Effector memory CD8-positive, alpha-beta T cell (primary cell): ENCODE results near the gene ISCU.

Experiments
- ATAC-seq: fragments of 150-1000 bp; cut with Tn5 transposase; replicated peaks from 2 replicates; pipeline ENCODE4 v1.10.0; 2021; ENCODE audit warnings: mild to moderate bottlenecking, moderate library complexity
- DNase-seq, 3 experiments: peaks; one replicate each; pipeline ENCODE4 v3.0.0; 2021
- H3K27ac Mint-ChIP-seq, 2 donors: one replicate each; pipeline ENCODE4 v1.8.0; 2022; ENCODE audit warnings: mild to moderate bottlenecking in 2 of 2, mixed read lengths in 2 of 2, moderate library complexity in 2 of 2
- H3K27me3 Mint-ChIP-seq, 2 donors: one replicate each; pipeline ENCODE4 v1.8.0; 2022; ENCODE audit warnings: mixed read lengths in 2 of 2
- H3K36me3 Mint-ChIP-seq: one replicate; pipeline ENCODE4 v1.8.0; 2022; ENCODE audit warnings: mild to moderate bottlenecking, moderate library complexity, mixed read lengths; ENCODE audit not compliant: insufficient read depth
- H3K4me1 Mint-ChIP-seq, 2 donors: one replicate each; pipeline ENCODE4 v1.8.0; 2022; ENCODE audit warnings: low read depth in 2 of 2, mixed read lengths in 2 of 2
- H3K4me3 Mint-ChIP-seq, 2 donors: one replicate each; pipeline ENCODE4 v1.8.0; 2022; ENCODE audit warnings: mild to moderate bottlenecking in 2 of 2, mixed read lengths in 2 of 2, moderate library complexity in 2 of 2
- H3K9me3 Mint-ChIP-seq, 2 donors: one replicate each; pipeline ENCODE4 v1.8.0; 2022; ENCODE audit warnings: mixed read lengths in 2 of 2

ISCU gene

DNA sequence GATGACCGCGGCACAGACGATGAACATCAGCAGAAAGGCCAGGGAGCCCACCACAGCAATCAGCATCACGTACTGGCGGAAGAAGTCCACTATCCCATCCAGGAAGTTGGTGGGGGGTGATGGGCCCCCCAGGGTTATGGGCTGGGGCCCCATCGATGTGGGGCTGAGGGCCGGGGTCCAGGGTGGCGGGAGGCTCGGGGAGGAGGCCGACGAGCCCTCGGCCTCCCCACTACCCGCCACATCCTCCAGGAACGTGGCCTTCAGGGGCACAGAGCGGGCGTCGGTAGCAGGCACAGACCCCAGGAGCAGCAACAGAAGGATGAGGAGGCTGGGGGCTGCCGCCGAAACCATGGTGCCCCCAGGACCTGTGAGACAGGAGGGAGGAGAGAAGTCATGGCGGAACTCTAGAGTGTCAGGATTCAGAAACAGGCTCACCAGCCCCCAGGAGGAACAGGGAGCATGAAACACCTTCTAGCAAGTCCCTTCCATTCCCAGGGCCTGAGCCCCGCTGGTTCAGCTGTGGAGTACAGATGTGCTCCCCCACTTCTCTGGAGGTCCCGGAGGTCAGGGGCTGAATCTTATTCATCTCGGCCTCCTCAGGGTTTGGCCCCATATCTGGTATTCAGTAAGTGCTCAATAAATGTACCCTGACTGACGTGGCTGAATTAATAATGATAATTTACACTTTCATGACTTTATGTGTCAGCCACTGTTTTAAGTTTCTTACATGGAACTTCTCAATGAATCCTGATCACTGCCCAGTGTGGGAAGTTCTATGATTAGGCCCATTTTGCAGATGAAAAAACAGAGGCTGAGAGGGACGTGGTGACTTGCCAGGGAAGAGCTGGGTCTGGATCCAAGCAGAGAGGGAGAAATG is 29.9 kb downstream of the ISCU start:
- ATAC-seq (no peak), DNase-seq (no peak)
- no peaks in the 10 kb centered on the region for H3K4me1 Mint-ChIP-seq
- no peak overlapping the region for H3K27ac Mint-ChIP-seq
- no peaks in the 10 kb centered on the region for H3K36me3 Mint-ChIP-seq
- H3K9me3 Mint-ChIP-seq = no peaks in the 10 kb centered on the region
- H3K4me3 Mint-ChIP-seq = no peak overlapping the region
- peaks cover 0 to 10% of the 10 kb centered on the region in 2 donors for H3K27me3 Mint-ChIP-seq

DNA sequence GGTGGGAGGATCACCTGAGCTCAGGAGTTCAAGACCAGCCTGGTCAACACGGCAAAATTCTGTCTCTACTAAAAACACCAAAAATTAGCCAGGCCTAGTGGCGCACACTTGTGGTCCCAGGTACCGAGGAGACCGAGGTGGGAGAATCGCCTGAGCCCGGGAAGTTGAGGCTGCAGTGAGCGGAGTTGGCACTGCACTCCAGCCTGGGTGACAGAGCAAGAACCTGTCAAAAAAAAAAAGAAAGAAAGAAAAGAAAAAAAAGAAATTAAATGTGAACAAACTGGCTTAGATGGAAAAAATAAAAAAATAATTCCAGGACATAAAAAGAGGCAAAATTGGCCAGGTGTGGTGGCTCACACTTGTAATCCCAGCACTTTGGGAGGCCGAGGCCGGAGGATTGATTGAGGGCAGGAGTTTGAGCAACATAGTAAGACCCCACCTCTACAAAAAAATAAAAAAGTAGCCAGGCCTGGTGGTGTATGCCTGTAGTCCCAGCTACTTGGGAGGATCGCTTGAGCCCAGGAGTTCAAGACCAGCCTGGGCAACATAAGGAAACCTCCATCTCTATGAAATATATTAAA is 32.0 kb downstream of the ISCU start:
- ATAC-seq = no peak

DNA sequence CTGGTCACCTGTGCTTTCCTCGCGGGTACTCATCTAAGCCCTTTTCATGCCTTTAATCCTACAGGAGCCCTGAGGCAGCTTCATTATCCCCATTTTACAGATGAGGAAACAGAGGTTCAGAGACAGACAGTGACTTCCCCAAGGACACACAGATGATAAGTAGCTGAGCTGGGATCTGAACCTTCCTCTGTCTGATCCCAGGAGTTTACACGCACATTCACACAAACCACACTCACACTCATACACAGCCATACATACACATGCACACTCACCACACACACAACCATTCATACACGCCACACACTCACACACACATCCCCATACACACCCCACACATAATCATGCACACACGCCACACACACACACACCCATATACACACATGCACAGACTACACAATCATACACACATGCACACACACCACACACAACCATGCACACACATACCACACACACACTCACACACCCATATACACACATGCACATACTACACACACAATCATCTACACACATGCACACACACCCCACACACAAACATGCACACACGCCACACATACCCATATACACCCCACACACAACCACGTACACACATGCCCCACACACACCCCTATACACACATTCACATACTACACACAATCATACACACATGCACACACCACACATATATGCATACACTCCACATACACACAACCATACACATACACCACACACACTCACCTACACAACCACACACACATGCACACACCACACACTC is 32.7 kb downstream of the ISCU start:
- H3K27ac Mint-ChIP-seq = no peak overlapping the region
- ATAC-seq (no peak), DNase-seq (no peak)
- no peak overlapping the region for H3K4me3 Mint-ChIP-seq
- no peaks in the 10 kb centered on the region for H3K4me1 Mint-ChIP-seq
- H3K36me3 Mint-ChIP-seq = peaks cover 2% of the 10 kb centered on the region
- no peaks in the 10 kb centered on the region for H3K9me3 Mint-ChIP-seq
- no peaks in the 10 kb centered on the region for H3K27me3 Mint-ChIP-seq

More for the DNA sequence above, 32.0 kb downstream of the ISCU start:
- H3K27me3 Mint-ChIP-seq = no peaks in the 10 kb centered on the region
- no peaks in the 10 kb centered on the region for H3K36me3 Mint-ChIP-seq
- H3K4me1 Mint-ChIP-seq = no peaks in the 10 kb centered on the region
- peak overlapping the region in 1 of 2 donors; percentile 15 for H3K27ac Mint-ChIP-seq
- H3K9me3 Mint-ChIP-seq = no peaks in the 10 kb centered on the region
- no peak overlapping the region for H3K4me3 Mint-ChIP-seq
- DNase-seq = no peak

DNA sequence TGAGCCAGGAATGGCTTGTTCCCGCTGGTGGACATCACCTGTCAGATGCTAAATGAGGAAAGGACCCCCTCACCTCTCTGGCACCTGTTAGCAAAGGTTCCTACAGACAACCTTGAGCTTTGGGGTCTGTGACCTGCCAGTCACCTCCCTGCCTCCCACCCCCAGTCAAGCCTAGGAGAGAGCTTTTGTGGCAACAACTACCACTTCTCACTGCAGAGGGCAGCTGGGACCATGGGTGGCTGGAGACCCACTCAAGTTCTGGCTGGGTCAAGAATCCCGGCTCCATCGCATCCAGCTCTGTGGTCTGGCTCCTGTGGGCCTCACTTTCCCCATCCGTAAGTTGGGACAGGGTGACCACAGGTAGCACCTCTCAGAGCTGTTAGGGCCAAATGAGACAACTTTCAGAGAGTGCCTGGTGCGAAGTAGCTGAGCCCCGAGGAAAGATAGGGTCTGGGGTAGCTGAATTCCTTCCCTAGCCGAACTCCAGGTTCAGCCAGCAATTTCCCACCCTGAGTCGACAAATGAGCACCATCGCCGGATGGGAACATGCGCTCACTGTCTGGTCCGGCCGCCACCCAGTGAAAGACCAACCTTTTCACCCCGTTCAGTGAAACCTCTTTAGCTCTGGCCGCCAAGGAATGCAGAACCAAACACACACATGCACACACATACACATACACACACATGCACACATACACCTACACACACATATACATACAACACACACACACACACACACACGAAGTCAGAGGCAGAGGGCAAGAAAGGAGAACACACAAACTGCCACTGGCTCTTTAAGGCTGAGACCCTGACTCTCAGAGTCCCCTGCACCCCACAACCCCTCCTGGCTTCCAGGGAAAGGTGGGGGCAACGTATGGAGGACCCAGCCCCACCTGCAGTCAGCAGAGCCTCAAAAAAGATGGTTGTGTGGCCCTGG is 33.6 kb downstream of the ISCU start:
- no peaks in the 10 kb centered on the region for H3K9me3 Mint-ChIP-seq
- no peak for ATAC-seq

DNA sequence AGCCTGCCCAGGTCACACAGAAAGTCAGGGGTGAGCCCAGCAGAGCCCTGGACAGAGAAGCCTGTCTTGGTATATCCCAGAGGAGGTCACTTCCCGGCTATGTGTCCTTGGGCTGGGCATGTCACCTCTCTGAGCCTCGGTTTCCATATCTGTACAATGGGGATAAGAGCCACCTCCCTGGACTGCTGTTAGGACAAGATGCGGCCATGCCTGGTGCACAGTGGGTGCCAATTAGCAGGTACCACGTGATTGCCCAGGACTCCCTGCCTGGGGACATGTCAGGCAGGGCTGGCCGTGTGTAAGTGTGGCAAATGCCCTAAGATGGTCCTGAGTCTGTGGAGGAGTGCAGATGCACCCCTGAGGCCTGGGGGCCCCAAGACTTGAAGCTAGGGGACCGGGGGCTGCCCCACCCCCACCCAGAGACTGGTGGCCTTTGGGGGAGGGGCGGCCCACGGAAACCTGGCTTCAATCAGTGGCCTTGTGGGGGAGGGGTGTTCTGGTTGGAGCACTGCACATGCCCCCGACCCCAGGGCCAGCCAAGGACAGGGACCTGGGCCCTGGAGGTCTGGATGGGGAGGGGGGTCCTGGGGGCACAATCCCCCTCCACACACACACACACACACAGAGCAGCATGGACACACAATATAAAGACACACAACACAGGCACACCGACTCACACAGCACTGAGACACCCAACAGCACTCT is 34.6 kb downstream of the ISCU start:
- Mint-ChIP-seq H3K27me3 (no peaks in the 10 kb centered on the region), H3K4me1 (no peaks in the 10 kb centered on the region), H3K9me3 (no peaks in the 10 kb centered on the region), H3K36me3 (peaks cover 2% of the 10 kb centered on the region), H3K27ac (no peak overlapping the region), H3K4me3 (no peak overlapping the region)
- ATAC-seq (no peak), DNase-seq (no peak)

More for the DNA sequence above, 33.6 kb downstream of the ISCU start:
- no peaks in the 10 kb centered on the region for H3K27me3 Mint-ChIP-seq
- peaks cover 2% of the 10 kb centered on the region for H3K36me3 Mint-ChIP-seq
- no peak overlapping the region for H3K4me3 Mint-ChIP-seq
- no peaks in the 10 kb centered on the region for H3K4me1 Mint-ChIP-seq
- no peak for DNase-seq
- no peak overlapping the region for H3K27ac Mint-ChIP-seq

DNA sequence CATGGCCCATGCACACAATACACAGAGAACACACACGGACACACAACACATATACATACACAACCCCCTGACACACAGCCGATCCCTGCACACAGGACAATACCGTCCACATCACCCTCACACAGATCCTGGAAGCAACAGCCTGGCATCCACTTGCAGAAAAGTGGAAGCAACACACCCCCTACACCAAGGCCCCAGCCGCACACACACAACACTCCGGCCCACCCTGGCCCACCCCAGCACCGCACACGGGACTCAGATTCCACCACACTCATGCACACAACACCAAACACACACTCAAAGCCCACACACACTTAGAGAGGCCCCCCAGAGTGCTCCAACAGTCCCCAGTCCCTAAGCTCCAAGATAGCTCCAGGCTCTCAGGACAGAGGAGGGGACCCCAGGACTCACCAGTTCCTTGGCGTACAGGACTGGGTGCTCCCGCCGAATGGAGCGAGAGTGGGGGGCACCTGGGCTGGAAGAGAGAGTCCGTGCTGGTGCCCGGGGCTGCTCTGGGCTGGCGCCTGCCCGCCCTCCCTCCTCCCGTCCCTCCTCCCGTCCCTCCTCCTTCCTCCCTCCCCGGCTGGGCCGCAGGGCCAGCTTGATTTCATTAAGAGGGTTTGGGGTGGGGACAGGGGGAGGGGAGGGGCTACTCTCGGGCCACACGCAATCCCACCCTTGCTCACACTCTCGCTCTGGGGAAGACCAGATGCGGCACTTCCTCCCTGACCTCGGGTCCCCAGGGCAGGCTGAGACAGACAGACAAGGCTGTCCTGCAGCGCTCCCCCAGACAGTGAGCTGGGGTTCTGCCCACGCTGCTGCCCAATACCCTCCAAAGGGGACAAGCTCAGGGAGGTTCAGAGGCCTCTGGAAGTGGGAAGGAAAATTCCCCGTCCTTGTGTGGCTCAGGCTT is 35.4 kb downstream of the ISCU start, which contains the start of gene TMEM119:
TSS of gene TMEM119 (minus strand) at position 526 of the 913 bp plus-strand sequence. CDS start 5,701 bp downstream, outside the sequence.
- H3K27ac Mint-ChIP-seq = no peak within 1 kb of the TSS
- DNase-seq (no peak), ATAC-seq (no peak)
- no peak within 1 kb of the TSS for H3K4me3 Mint-ChIP-seq
- no peaks in the 10 kb centered on the region for H3K4me1 Mint-ChIP-seq
- peaks cover 2% of the 10 kb centered on the region for H3K36me3 Mint-ChIP-seq
- no peaks in the 10 kb centered on the region for H3K9me3 Mint-ChIP-seq
- H3K27me3 Mint-ChIP-seq = no peaks in the 10 kb centered on the region

DNA sequence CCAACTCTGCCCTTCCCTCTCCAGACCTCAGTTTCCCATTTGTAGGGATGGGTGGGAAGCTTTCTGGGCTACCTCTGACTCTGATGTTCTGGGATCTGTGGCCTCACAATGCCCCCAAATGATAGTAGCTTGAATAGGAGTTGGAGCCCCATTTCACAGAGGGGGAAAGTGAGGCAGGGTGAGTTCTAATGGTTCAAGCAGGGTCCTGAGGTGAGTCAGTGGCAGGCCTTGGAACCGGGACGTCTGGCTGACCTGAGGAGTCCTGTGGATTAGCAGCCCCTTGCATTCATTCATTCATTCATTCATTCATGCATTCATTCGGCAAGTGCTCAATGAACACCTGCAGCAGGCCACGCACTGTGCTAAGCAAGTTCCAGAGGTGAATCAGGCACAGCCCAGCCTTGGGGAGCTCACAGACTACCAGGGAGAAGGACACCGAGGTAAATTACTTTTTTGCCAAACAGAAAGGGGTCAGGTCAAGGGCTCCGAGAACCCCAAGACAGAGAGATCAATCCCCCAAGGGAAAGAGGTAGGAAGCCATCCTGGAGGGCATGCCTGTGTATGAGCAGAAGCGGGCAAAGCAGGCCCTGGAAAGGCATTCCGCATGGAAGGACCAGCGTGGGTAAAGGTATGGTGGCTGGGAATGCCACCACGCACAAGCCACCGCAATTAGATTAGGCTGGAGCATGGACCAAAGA is 36.3 kb downstream of the ISCU start:
- Mint-ChIP-seq H3K4me1 (no peaks in the 10 kb centered on the region), H3K9me3 (no peaks in the 10 kb centered on the region), H3K27me3 (no peaks in the 10 kb centered on the region), H3K36me3 (peaks cover 2% of the 10 kb centered on the region), H3K4me3 (no peak overlapping the region), H3K27ac (no peak overlapping the region)
- ATAC-seq (no peak), DNase-seq (no peak)

DNA sequence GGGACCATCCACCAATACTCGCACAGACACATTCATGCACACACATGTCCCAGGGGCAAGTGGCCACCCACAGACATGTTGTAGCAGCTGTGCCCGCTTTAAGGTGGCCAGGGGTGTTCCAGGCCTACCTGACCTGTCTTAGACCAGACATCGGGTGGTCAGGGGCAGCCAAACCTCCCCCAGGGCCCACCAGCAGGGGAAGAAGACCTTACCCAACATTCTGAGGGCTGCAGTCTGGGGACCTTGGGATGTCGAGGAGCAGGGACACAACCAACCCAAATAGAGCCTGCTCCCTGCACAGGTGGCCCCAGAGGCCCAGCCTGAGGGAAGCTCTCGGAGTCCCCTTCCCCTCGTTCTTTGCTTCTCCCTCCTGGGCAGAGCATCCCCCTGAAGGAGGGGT is 37.1 kb downstream of the ISCU start:
- ATAC-seq (no peak), DNase-seq (no peak)
- Mint-ChIP-seq H3K27ac (no peak overlapping the region), H3K4me3 (no peak overlapping the region), H3K4me1 (no peaks in the 10 kb centered on the region), H3K27me3 (no peaks in the 10 kb centered on the region), H3K36me3 (peaks cover 8% of the 10 kb centered on the region), H3K9me3 (no peaks in the 10 kb centered on the region)

DNA sequence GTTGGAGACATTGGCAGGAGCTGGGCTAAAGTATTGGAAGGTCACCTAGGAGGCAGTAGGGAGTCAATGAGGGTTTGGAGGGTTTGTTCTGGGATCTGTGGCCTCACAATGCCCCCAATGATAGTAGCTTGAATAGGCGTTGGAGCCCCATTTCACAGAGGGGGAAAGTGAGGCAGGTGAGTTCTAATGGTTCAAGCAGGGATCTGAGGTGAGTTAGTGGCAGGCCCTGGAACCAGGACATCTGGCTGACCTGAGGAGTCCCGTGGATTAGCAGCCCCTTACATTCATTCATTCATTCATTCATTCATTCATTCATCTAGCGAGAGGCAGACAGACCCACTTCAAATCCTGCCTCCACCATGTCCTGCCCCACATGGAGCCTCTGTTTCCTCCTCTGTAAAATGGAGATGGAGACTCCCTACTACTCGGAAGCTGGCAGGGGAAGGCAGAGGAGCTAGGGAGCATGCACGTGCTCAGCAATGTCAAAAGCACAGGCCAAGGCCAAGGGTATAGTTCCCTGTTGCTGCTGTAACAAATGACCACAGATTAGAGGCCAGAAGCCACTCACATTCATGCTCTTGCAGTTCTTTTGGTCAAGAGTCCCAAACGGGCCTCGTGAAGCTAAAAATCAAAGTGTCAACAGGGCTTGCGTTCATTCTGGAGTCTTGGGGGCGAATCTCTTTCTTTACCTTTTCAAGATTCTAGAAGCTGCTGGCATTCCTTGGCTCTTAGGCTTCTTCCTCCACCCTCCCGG is 37.7 kb downstream of the ISCU start:
- Mint-ChIP-seq H3K36me3 (peaks cover 9% of the 10 kb centered on the region), H3K4me3 (no peak overlapping the region), H3K27ac (no peak overlapping the region), H3K9me3 (no peaks in the 10 kb centered on the region), H3K27me3 (no peaks in the 10 kb centered on the region), H3K4me1 (no peaks in the 10 kb centered on the region)
- DNase-seq (no peak), ATAC-seq (no peak)

DNA sequence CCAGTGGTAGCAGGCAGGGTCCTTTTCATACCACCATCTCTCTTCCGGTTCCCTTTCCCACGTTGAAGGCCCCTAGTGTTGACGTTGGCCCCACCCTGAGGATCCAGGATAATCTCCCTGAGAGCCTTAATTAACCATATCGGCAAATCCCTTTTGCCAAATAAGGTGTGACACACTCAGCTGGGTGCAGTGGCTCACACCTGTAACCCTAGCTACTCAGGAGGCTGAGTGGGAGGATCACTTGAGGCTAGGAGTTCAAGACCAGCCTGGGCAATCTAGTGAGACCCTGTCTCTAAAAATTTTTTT is 38.3 kb downstream of the ISCU start:
- DNase-seq (no peak), ATAC-seq (no peak)
- Mint-ChIP-seq H3K9me3 (no peaks in the 10 kb centered on the region), H3K27ac (no peak overlapping the region), H3K27me3 (no peaks in the 10 kb centered on the region), H3K4me1 (no peaks in the 10 kb centered on the region), H3K4me3 (no peak overlapping the region), H3K36me3 (peaks cover 11% of the 10 kb centered on the region)

DNA sequence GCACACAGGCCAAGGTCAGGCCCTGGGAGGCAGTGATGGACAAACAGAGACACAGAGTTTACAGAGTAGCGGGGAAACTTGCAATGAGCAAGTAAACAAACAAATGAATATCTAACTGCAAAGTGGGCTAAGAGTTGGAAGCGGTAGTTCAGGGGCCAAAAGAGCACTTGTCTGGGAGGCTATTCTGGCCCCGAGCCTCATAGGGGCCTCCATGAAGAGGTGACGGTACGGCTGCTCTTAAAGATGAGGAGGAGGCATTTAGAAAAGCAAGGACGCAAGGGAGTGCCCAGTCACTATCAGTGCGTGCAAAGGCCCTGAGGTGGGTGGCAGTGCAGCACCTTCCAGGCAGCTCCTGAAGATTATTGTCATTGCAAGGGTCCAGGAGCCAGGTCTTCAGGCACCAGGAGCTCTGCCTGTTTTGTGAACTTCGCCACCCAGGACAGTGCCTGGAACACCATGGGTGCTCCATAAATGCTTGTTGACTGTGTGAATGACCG is 39.9 kb downstream of the ISCU start:
- Mint-ChIP-seq H3K4me3 (no peak overlapping the region), H3K9me3 (no peaks in the 10 kb centered on the region), H3K4me1 (no peaks in the 10 kb centered on the region), H3K27me3 (no peaks in the 10 kb centered on the region), H3K36me3 (peaks cover 14% of the 10 kb centered on the region), H3K27ac (no peak overlapping the region)
- no peak for DNase-seq
- no peak for ATAC-seq
